OCI-LY1 (cell line): Measurements from ENCODE around the gene GBP5.
"Not testable (repeated sequence)": the region's sequence is repeated elsewhere in the genome, so short reads cannot be mapped to it uniquely, and the experiment has no call there.

Experiments used
- H2AFZ ChIP-seq: fragments of 200-600 bp; sonication (generic), shearing (Covaris generic); 2 replicates; pipeline ENCODE4 v1.6.0; 2014; ENCODE audit warnings: antibody characterized with exemption, mild to moderate bottlenecking, low read length
- H3F3A ChIP-seq: fragments of 200-600 bp; sonication (generic), shearing (Covaris generic); 2 replicates; pipeline ENCODE4 v1.6.0; 2014; ENCODE audit warnings: mild to moderate bottlenecking, antibody characterized with exemption, low read length, moderate library complexity; ENCODE audit not compliant: insufficient read depth
- H3K27ac ChIP-seq: fragments of 200-600 bp; sonication (generic); 2 replicates; pipeline ENCODE4 v1.5.1; 2014; ENCODE audit warnings: low read length, mixed run types, mild to moderate bottlenecking, low read depth; ENCODE audit not compliant: poor library complexity, severe bottlenecking
- H3K27me3 ChIP-seq: fragments of 200-600 bp; sonication (generic); 2 replicates; pipeline ENCODE4 v1.6.0; 2014; ENCODE audit warnings: antibody characterized with exemption, mild to moderate bottlenecking, low read length, moderate library complexity; ENCODE audit not compliant: insufficient read depth
- H3K36me3 ChIP-seq: fragments of 200-600 bp; sonication (generic); 2 replicates; pipeline ENCODE4 v1.6.1; 2014; ENCODE audit warnings: mild to moderate bottlenecking, antibody characterized with exemption, low read length, moderate library complexity, mixed read lengths; ENCODE audit not compliant: insufficient read depth
- H3K4me1 ChIP-seq: fragments of 200-600 bp; sonication (generic); 2 replicates; pipeline ENCODE4 v1.5.1; 2014; ENCODE audit warnings: mild to moderate bottlenecking, low read length, moderate library complexity; ENCODE audit not compliant: insufficient read depth, severe bottlenecking
- H3K4me2 ChIP-seq: fragments of 200-600 bp; sonication (generic), shearing (Covaris generic); 2 replicates; pipeline ENCODE4 v1.6.1; 2014; ENCODE audit warnings: low read length
- H3K4me3 ChIP-seq: fragments of 200-600 bp; sonication (generic); 2 replicates; pipeline ENCODE4 v1.5.1; 2014; ENCODE audit warnings: low read length, low read depth, mild to moderate bottlenecking, mixed read lengths; ENCODE audit not compliant: poor library complexity, severe bottlenecking
- H3K79me2 ChIP-seq: fragments of 200-600 bp; shearing (Covaris generic); 2 replicates; pipeline ENCODE4 v1.6.1; 2016; ENCODE audit warnings: mixed run types, low read length, mixed read lengths; ENCODE audit not compliant: insufficient read depth
- H3K9ac ChIP-seq: fragments of 200-600 bp; sonication (generic), shearing (Covaris generic); 2 replicates; pipeline ENCODE4 v1.6.1; 2014; ENCODE audit warnings: mild to moderate bottlenecking, low read length, mixed read lengths
- H3K9me2 ChIP-seq: fragments of 200-600 bp; sonication (generic), shearing (Covaris generic); 2 replicates; pipeline ENCODE4 v1.6.1; 2014; ENCODE audit warnings: low read depth, mild to moderate bottlenecking, low read length, mixed read lengths
- H3K9me3 ChIP-seq: fragments of 200-600 bp; shearing (Covaris generic); 2 replicates; pipeline ENCODE4 v1.6.1; 2014; ENCODE audit warnings: low read length, mixed read lengths
- H4K20me1 ChIP-seq: fragments of 200-600 bp; sonication (generic), shearing (Covaris generic); 2 replicates; pipeline ENCODE4 v1.6.0; 2016; ENCODE audit warnings: mild to moderate bottlenecking, low read length; ENCODE audit not compliant: insufficient read depth
- CTCF ChIP-seq: fragments of 200-600 bp; sonication (generic), shearing (Covaris generic); IDR thresholded peaks from 2 replicates; pipeline ENCODE4 v1.5.1; 2017; ENCODE audit warnings: mild to moderate bottlenecking, antibody characterized with exemption, low read length, moderate library complexity, mixed read lengths
- EZH2 ChIP-seq: fragments of 200-600 bp; sonication (generic), shearing (Covaris generic); IDR thresholded peaks from 2 replicates; pipeline ENCODE4 v1.8.0; 2017; ENCODE audit warnings: borderline replicate concordance, mixed run types, mild to moderate bottlenecking, antibody characterized with exemption, low read length, moderate library complexity, mixed read lengths

The GBP5 gene, protein sequence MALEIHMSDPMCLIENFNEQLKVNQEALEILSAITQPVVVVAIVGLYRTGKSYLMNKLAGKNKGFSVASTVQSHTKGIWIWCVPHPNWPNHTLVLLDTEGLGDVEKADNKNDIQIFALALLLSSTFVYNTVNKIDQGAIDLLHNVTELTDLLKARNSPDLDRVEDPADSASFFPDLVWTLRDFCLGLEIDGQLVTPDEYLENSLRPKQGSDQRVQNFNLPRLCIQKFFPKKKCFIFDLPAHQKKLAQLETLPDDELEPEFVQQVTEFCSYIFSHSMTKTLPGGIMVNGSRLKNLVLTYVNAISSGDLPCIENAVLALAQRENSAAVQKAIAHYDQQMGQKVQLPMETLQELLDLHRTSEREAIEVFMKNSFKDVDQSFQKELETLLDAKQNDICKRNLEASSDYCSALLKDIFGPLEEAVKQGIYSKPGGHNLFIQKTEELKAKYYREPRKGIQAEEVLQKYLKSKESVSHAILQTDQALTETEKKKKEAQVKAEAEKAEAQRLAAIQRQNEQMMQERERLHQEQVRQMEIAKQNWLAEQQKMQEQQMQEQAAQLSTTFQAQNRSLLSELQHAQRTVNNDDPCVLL

DNA sequence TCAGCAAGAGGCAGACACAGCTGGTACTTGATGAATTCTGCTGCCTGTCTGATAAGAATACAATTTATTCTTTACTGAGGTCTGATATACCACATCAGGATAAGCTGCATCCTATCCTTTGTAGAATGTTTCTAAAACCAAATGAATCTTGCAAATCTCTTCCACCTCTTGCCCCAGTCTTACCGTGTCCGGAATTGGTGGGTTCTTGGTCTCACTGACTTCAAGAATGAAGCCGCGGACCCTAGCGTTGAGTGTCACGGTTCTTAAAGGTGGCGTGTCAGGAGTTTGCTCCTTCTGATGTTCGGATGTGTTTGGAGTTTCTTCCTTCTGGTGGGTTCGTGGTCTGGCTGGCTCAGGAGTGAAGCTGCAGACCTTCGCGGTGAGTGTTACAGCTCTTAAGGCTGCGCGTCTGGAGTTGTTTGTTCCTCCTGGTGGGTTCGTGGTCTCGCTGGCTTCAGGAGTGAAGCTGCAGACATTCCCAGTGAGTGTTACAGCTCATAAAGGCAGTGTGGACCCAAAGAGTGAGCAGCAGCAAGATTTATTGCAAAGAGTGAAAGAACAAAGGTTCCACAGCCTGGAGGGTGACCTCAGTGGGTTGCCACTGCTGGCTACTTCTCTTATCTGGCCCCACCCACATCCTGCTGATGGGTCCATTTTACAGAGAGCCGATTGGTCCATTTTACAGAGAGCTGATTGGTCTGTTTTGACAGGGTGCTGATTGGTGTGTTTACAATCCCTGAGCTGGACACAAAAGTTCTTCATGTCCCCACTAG lies at the start of gene GBP5:
Gene GBP5, minus strand, starts transcription at position 592 of the 773 bp plus-strand sequence. CDS start 3,305 bp downstream, outside the sequence.
- H3K27ac ChIP-seq, H3K27me3 ChIP-seq, H3K36me3 ChIP-seq, H3K4me1 ChIP-seq, H3K9me2 ChIP-seq, H3K9ac ChIP-seq, H3K9me3 ChIP-seq, H3F3A ChIP-seq, H2AFZ ChIP-seq, H4K20me1 ChIP-seq, H3K79me2 ChIP-seq, H3K4me3 ChIP-seq, H3K4me2 ChIP-seq: not testable (repeated sequence)

DNA sequence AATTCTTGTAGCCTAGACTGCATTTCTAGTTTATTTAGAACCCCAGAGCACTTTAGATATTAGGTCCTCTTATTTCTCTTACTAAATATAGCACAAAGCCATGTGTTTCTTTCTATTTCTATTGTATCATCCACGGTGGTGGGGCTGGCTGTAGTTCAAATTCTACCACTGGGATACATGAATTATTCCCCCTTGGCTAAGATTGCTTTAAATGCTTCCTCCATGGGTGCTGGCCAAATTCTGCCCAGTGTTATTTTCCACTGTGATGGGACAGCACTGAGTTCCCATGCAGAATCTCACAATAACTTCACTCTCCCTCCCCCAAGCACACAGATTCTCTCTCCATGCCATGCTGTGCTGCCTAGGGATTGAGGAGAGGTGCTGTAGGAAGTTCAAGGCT lies 49.7 kb upstream of the GBP5 start:
- Histone ChIP-seq H2AFZ (no peak overlapping the region), H4K20me1 (no peaks in the 10 kb centered on the region), H3F3A (no peaks in the 10 kb centered on the region), H3K4me2 (no peak overlapping the region), H3K27me3 (no peaks in the 10 kb centered on the region), H3K36me3 (no peaks in the 10 kb centered on the region), H3K9me3 (no peaks in the 10 kb centered on the region), H3K9me2 (no peaks in the 10 kb centered on the region), H3K79me2 (no peaks in the 10 kb centered on the region), H3K9ac (no peak overlapping the region), H3K27ac (no peak overlapping the region), H3K4me1 (no peaks in the 10 kb centered on the region), H3K4me3 (no peak overlapping the region)
- TF ChIP-seq CTCF (no peak), EZH2 (no peak)

DNA sequence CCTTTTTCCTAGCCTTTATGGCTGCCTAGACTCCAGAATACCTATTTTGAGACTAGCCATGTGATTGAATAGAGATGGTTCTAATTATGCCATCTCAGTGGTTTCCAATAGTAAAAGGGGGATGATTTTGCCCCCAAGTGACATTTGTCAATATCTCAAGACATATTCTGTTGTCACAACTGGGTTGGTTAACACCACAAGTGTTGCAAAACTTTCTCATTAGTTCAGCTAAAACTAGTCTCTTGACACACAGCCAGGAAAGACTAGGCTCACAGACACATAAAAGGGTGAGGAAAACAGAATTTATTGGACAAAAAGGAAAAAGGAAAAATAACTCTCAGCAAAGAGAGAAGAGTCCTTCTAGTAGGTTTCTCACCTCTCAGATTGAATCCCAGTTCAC lies 39.9 kb upstream of the GBP5 start:
- no peaks in the 10 kb centered on the region for H3F3A ChIP-seq
- H3K4me2 ChIP-seq: no peak overlapping the region
- no peaks in the 10 kb centered on the region for H3K79me2 ChIP-seq

More for the DNA sequence above, 39.9 kb upstream of the GBP5 start:
- Histone ChIP-seq H2AFZ (no peak overlapping the region), H3K4me1 (no peaks in the 10 kb centered on the region), H3K4me3 (no peak overlapping the region), H3K27me3 (no peaks in the 10 kb centered on the region), H3K9me2 (no peaks in the 10 kb centered on the region), H4K20me1 (no peaks in the 10 kb centered on the region), H3K9me3 (no peaks in the 10 kb centered on the region), H3K27ac (no peak overlapping the region), H3K9ac (no peak overlapping the region), H3K36me3 (no peaks in the 10 kb centered on the region)
- TF ChIP-seq CTCF (no peak), EZH2 (no peak)
